Activated T-helper 17 cell treated with anti-CD3 and anti-CD28 coated beads, Interleukin-2, amount 50 U/mL, for 72 hours (primary cell): ENCODE data around the gene CALD1. TPM values are rescaled to one million over a fixed set of nuclear protein-coding genes. Genes with fewer than 3 reads are reported as not detected.

Experiments used
- ATAC-seq: fragments of 150-1000 bp; cut with Tn5 transposase; replicated peaks from 2 replicates; pipeline ENCODE4 v1.10.0; 2021; ENCODE audit warnings: mild to moderate bottlenecking, moderate library complexity
- H3K27ac Mint-ChIP-seq: one replicate; pipeline ENCODE4 v1.8.0; 2022; ENCODE audit warnings: mixed read lengths
- H3K27me3 Mint-ChIP-seq: one replicate; pipeline ENCODE4 v1.8.0; 2022; ENCODE audit warnings: mixed read lengths
- H3K36me3 Mint-ChIP-seq: one replicate; pipeline ENCODE4 v1.8.0; 2022; ENCODE audit warnings: low read depth, mild to moderate bottlenecking, mixed read lengths
- H3K4me1 Mint-ChIP-seq: one replicate; pipeline ENCODE4 v1.8.0; 2022; ENCODE audit warnings: mixed read lengths
- H3K4me3 Mint-ChIP-seq: one replicate; pipeline ENCODE4 v1.8.0; 2022; ENCODE audit warnings: mild to moderate bottlenecking, mixed read lengths
- H3K9me3 Mint-ChIP-seq: one replicate; pipeline ENCODE4 v1.8.0; 2022; ENCODE audit warnings: mixed read lengths
- total RNA-seq, 2 donors: library from RNA; stranded (reverse); gene quantifications; one replicate each; pipeline ENCODE4 v1.2.3, GENCODE V29; 2022

The CALD1 gene
- total RNA-seq, 2 donors from 2014 or later = 4.0 to 27.2 TPM

DNA sequence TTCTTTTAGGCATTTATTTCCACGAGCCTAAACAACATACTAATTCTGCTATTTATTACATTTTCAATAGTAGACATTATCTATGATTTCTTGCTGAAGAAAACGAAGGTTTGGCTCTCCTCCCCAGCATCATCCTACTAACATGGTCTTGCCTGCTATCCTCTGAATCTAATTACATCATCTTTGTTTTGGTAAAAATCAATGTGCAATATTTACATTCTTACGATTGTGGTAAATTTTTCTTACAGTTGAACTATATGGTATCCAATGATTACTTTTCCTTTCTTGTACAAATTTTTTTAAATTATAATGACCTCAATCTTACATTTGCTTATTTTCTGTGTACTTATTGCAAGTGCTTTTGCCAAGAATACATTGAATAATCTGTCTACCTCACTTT is 7.0 kb upstream of the CALD1 start:
- Mint-ChIP-seq H3K4me1 (no peaks in the 10 kb centered on the region), H3K36me3 (no peaks in the 10 kb centered on the region), H3K4me3 (no peak overlapping the region), H3K27ac (no peak overlapping the region), H3K9me3 (no peaks in the 10 kb centered on the region), H3K27me3 (no peaks in the 10 kb centered on the region)
- ATAC-seq = no peak

- H3K27me3 Mint-ChIP-seq = no peaks in the 10 kb centered on the region
- H3K9me3 Mint-ChIP-seq = no peaks in the 10 kb centered on the region
- no peaks in the 10 kb centered on the region for H3K36me3 Mint-ChIP-seq
- no peak overlapping the region for H3K4me3 Mint-ChIP-seq
- H3K4me1 Mint-ChIP-seq = no peaks in the 10 kb centered on the region
- no peak overlapping the region for H3K27ac Mint-ChIP-seq
- no peak for ATAC-seq
Observed at GRCh38 chr7:134773164-134773563, 6.3 kb upstream of the CALD1 start.

DNA sequence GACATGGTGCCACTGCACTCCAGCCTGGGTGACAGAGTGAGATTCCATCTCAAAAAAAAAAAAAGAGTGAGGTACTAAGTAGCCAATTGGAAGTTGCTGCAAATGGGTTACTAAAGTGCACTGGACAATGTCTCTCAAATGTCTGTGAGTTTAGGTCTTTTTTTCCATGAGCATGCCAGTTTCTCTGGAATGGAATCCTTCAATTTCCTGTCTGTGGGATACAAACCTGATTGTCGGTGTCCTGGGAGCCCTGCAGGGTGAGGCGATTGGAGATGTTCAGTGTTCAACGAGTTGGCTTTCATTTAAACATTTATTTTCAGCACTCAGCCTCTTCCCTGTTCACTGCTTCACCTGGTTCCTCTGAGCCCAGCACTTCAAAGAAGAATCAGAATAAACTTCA is 5.3 kb upstream of the CALD1 start:
- Mint-ChIP-seq H3K4me3 (no peak overlapping the region), H3K36me3 (no peaks in the 10 kb centered on the region), H3K27ac (no peak overlapping the region), H3K9me3 (no peaks in the 10 kb centered on the region), H3K4me1 (no peaks in the 10 kb centered on the region), H3K27me3 (no peaks in the 10 kb centered on the region)
- ATAC-seq = no peak

DNA sequence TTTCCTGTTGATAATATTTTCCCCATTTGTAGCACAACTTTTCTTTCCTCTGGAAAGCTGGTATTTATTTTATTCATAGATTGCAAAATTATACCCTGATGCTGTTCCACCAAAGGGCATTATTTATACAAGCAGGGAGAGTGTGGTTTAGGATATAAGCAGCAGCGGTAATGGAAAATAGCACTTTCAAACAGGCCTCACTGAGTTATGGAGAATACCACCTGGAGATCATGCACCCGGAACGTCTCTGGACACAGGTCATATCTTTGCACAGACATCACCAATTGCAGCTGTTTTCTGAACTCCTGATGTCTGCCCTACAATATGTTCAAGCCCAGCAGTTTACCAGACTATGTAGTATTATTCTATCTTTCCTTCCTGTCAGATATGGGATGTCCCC is 2.0 kb upstream of the CALD1 start:
- Mint-ChIP-seq H3K36me3 (no peaks in the 10 kb centered on the region), H3K27ac (no peak overlapping the region), H3K4me1 (no peaks in the 10 kb centered on the region), H3K27me3 (peaks cover 8% of the 10 kb centered on the region), H3K4me3 (no peak overlapping the region), H3K9me3 (no peaks in the 10 kb centered on the region)
- ATAC-seq = no peak

DNA sequence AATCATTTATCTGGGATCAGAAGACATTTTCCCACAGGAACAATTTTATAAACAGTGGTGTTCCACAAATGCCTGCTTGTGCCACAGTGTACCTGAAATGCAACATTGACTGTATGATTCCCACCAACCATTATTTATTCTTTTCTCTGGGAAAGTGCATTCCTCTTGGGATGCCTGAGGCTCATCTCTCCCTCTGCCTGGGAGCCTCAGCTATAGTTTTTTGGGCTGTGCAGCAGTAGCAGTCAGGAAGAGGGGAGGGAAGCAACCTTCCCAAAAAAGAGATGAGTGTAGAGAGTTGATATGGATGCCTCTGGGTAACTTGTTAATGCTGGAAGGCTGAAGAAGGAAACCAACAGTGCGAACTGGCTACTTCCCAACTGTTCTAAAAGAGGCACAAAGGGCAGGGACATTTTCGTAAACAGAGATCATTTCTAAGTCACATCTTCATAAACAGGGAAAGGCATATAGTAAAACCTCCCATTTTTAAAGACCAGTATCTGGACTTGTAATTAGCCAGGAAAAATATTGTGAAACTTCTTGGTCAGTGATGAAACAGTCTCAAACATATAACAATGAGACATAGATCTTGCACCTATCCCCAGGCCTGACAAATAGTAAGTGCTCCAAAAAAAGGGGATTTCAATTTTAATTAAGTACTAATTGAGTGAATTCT is 1.4 kb upstream of the CALD1 start:
- ATAC-seq = no peak
- Mint-ChIP-seq H3K4me3 (no peak overlapping the region), H3K9me3 (no peaks in the 10 kb centered on the region), H3K27ac (no peak overlapping the region), H3K27me3 (peaks cover 8% of the 10 kb centered on the region), H3K36me3 (no peaks in the 10 kb centered on the region), H3K4me1 (no peaks in the 10 kb centered on the region)

GRCh38 chr7:134779741-134780065 is 269 bp downstream of the CALD1 start:
- no peak for ATAC-seq
- H3K4me1 Mint-ChIP-seq = no peaks in the 10 kb centered on the region
- H3K36me3 Mint-ChIP-seq = no peaks in the 10 kb centered on the region
- H3K27ac Mint-ChIP-seq = no peak overlapping the region
- H3K4me3 Mint-ChIP-seq = no peak overlapping the region
- no peaks in the 10 kb centered on the region for H3K9me3 Mint-ChIP-seq
- peaks cover 8% of the 10 kb centered on the region for H3K27me3 Mint-ChIP-seq

GRCh38 chr7:134780166-134780828 is 863 bp downstream of the CALD1 start:
- no peaks in the 10 kb centered on the region for H3K9me3 Mint-ChIP-seq
- no peaks in the 10 kb centered on the region for H3K36me3 Mint-ChIP-seq
- no peaks in the 10 kb centered on the region for H3K4me1 Mint-ChIP-seq
- peaks cover 8% of the 10 kb centered on the region for H3K27me3 Mint-ChIP-seq
- H3K27ac Mint-ChIP-seq = no peak overlapping the region
- no peak for ATAC-seq
- no peak overlapping the region for H3K4me3 Mint-ChIP-seq

DNA sequence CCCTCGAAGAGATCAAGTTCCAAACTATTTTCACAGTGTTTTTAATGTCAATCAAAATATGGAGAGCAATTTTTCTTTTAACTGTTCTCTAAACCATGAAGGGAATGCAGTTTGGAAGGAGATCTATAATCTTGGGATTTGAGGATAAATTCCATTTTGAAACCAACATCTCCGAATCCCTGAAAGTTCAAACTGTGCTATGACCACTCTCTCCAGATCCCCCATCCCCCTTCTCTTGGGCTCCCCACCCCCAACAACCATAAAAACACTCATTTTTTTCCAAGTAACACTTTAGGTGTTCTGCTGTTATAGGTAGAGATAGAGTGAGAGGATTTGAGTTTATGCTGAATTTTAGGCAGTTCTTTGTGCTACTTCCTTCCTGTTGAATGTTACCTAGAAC is 1.7 kb downstream of the CALD1 start:
- Mint-ChIP-seq H3K27me3 (peaks cover 8% of the 10 kb centered on the region), H3K4me1 (no peaks in the 10 kb centered on the region), H3K36me3 (no peaks in the 10 kb centered on the region), H3K9me3 (no peaks in the 10 kb centered on the region), H3K4me3 (no peak overlapping the region), H3K27ac (no peak overlapping the region)
- ATAC-seq = no peak

- H3K36me3 Mint-ChIP-seq = no peaks in the 10 kb centered on the region
- peaks cover 8% of the 10 kb centered on the region for H3K27me3 Mint-ChIP-seq
- H3K27ac Mint-ChIP-seq = no peak overlapping the region
- H3K9me3 Mint-ChIP-seq = no peaks in the 10 kb centered on the region
- no peak overlapping the region for H3K4me3 Mint-ChIP-seq
- no peak for ATAC-seq
- no peaks in the 10 kb centered on the region for H3K4me1 Mint-ChIP-seq
Observed at GRCh38 chr7:134782121-134782623, 2.7 kb downstream of the CALD1 start.

DNA sequence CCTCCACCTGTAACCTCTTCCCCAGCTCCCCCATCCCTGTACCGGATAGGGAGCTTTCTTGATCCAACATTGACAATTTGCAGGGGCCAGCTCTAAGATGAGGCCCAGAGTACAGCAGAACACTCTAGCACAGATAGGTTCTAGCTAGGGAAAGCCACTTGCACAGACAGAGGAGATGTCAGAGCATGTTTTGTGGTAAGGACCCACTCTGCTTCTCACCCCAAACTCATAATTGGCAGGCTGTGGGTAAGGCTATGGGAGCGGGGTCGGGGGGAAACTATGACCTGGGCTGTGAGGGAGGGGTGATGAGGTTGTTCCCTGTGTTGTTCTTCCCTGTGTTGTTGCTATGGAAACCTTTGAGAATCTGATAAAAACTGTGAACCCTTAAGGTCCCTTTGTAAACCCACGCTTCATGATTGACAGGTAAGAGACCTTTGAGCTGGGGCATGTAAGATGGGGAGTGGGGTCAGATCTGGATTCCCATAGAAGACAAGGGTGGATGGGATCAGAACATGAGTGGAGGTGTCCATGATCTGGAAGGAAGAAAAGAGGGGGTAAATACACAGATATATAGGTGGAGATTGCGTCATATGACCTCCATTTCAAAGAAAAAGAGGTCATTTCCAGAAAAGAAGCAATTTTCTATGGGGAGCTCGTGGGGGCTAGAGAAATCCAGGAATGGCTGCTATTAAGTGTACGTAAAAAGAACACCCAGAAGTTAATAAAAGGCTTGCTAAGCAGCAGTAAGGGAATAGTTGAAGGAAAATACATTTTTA is 4.0 kb downstream of the CALD1 start:
- no peak overlapping the region for H3K4me3 Mint-ChIP-seq
- no peak for ATAC-seq

DNA sequence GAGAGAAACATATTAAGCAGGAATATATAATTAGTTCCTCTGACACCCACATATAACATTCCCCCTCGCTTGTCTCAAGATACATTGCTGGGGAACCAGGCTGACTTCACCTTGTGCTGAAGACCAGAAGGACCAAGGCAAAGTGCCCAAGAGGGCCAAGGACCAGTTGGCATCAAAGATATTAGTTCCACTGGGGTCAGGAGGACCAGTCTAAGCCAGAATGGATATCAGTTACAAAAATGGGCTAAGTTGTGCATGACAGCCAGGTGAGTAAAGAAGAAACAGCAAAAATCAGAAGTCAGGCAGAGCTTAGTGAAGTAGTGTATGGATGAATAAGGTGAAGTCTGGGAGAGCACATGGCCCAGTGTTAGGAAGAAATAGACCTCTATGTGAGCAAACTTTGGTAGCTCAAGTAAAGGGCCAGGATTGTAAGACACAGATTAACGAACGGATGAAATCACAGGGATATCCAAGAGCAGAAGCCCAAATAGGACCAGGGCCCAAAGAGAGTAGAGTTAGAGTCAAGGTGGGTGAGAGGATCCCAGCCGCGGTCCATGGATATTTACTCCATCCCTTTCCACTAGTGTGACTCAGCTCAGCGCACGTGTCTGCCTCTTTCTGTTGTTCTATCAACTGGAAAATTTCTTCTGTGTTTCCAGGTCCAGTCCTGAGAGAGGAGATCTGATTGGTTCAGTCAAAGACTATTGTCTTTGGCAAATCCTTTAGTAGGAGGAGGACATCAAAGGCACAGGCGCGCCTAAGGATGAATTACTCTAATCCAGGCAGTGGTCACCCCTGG is 5.0 kb downstream of the CALD1 start:
- Mint-ChIP-seq H3K9me3 (no peaks in the 10 kb centered on the region), H3K4me3 (no peak overlapping the region), H3K27me3 (peaks cover 8% of the 10 kb centered on the region), H3K4me1 (no peaks in the 10 kb centered on the region), H3K27ac (no peak overlapping the region), H3K36me3 (no peaks in the 10 kb centered on the region)
- ATAC-seq = no peak

More for the DNA sequence above, 4.0 kb downstream of the CALD1 start:
- Mint-ChIP-seq H3K27me3 (peaks cover 8% of the 10 kb centered on the region), H3K27ac (no peak overlapping the region), H3K4me1 (no peaks in the 10 kb centered on the region), H3K9me3 (no peaks in the 10 kb centered on the region), H3K36me3 (no peaks in the 10 kb centered on the region)

DNA sequence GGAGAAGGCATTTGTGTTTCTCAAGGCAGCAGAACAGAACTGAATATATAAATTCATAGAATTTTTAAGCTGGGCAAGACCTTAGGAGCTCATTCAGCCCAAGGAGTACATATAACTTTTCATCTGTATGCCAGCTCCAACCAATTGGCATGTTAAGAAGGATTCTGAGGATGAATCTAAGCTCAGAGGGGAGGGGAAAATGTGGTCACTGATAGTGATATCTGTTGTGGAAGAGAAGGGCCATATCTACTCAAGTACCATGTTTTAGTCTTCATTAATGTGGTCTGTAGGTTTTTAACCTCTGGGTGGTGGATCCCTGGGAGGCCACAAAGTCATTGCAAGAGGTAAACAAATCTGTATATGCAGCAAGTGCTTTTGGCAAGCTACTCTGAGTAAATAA is 6.4 kb downstream of the CALD1 start:
- Mint-ChIP-seq H3K27me3 (peaks cover 4% of the 10 kb centered on the region), H3K4me3 (no peak overlapping the region), H3K4me1 (no peaks in the 10 kb centered on the region), H3K36me3 (no peaks in the 10 kb centered on the region), H3K9me3 (no peaks in the 10 kb centered on the region), H3K27ac (no peak overlapping the region)
- no peak for ATAC-seq

- Mint-ChIP-seq H3K27me3 (peaks cover 4% of the 10 kb centered on the region), H3K4me3 (no peak overlapping the region), H3K36me3 (no peaks in the 10 kb centered on the region), H3K9me3 (no peaks in the 10 kb centered on the region), H3K4me1 (no peaks in the 10 kb centered on the region), H3K27ac (no peak overlapping the region)
- ATAC-seq = no peak
Observed at GRCh38 chr7:134787064-134787463, 7.6 kb downstream of the CALD1 start.

DNA sequence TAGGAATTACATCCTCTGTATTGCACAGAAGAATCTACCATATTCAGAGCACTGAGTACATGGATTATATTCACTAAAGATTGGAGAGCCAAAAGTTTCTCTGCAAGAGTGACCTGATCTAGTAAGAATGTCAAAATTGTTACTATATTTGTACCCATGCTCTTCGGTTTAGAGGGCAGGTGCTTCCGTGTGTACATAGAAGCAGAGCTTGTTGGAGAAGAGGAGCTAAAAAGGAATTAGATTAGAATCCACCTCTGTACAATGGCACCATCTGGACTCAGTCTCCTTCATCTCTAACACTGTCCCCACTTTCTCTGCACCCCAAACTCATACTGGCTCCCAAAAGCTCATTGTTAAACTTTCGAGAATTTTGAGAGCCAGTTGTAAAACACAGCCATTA is 8.3 kb downstream of the CALD1 start:
- H3K9me3 Mint-ChIP-seq = no peaks in the 10 kb centered on the region
- ATAC-seq = no peak
- H3K27me3 Mint-ChIP-seq = peaks cover 4% of the 10 kb centered on the region
- H3K4me1 Mint-ChIP-seq = no peaks in the 10 kb centered on the region
- H3K36me3 Mint-ChIP-seq = no peaks in the 10 kb centered on the region
- H3K4me3 Mint-ChIP-seq = no peak overlapping the region
- no peak overlapping the region for H3K27ac Mint-ChIP-seq
